Stimulated activated naive CD4-positive, alpha-beta T cell treated with Interleukin-2 at 50 U/mL for 16 hours (primary cell): ENCODE data around the gene RPTOR.
A peak's percentile ranks its signal among the peaks of the same experiment; 100 is the strongest.

ENCODE experiments used
- DNase-seq: peaks from one replicate; lab custom pipeline; 2025; lab: John Stamatoyannopoulos, UW

The RPTOR gene

GRCh38 chr17:80894439-80894721, 349.7 kb downstream of the RPTOR start:
- DNase-seq = no peak

GRCh38 chr17:80894726-80895125, 350.1 kb downstream of the RPTOR start:
- no peak for DNase-seq

- DNase-seq = no peak
These were observed 350.7 kb downstream of the RPTOR start for GRCh38 chr17:80895366-80895765.

GRCh38 chr17:80898716-80899115, 354.1 kb downstream of the RPTOR start:
- no peak for DNase-seq

- DNase-seq = peak; percentile 72
These were observed 355.0 kb downstream of the RPTOR start for GRCh38 chr17:80899402-80900268.

GRCh38 chr17:80901319-80901718, 356.7 kb downstream of the RPTOR start:
- DNase-seq = no peak

- DNase-seq = no peak
These were observed 357.7 kb downstream of the RPTOR start for GRCh38 chr17:80902197-80902962.

GRCh38 chr17:80902963-80903611, 358.4 kb downstream of the RPTOR start:
- no peak for DNase-seq

- no peak for DNase-seq
These were observed 359.6 kb downstream of the RPTOR start for GRCh38 chr17:80904036-80904753.

- no peak for DNase-seq
These were observed 361.1 kb downstream of the RPTOR start for GRCh38 chr17:80905586-80906230.

- DNase-seq = no peak
These were observed 362.0 kb downstream of the RPTOR start for GRCh38 chr17:80906364-80907259.

- DNase-seq = no peak
These were observed 362.6 kb downstream of the RPTOR start for GRCh38 chr17:80907281-80907680.

GRCh38 chr17:80908211-80908610, 363.6 kb downstream of the RPTOR start:
- DNase-seq = no peak

- DNase-seq = no peak
These were observed 364.1 kb downstream of the RPTOR start for GRCh38 chr17:80908776-80909175.

GRCh38 chr17:80909635-80910034, 365.0 kb downstream of the RPTOR start:
- no peak for DNase-seq

- DNase-seq = no peak
These were observed 365.4 kb downstream of the RPTOR start for GRCh38 chr17:80910043-80910442.

GRCh38 chr17:80912476-80912875, 367.8 kb downstream of the RPTOR start:
- no peak for DNase-seq

GRCh38 chr17:80913928-80914821, 369.5 kb downstream of the RPTOR start:
- no peak for DNase-seq

- DNase-seq = no peak
These were observed 371.6 kb downstream of the RPTOR start for GRCh38 chr17:80916246-80916645.
